Lower lobe of right lung (tissue), 2 donors: ENCODE measurements around the gene PRSS53. TPM values are rescaled to one million over a fixed set of nuclear protein-coding genes. Genes with fewer than 3 reads are reported as not detected.
"Not testable (repeated sequence)": the region's sequence is repeated elsewhere in the genome, so short reads cannot be mapped to it uniquely, and the experiment has no call there.

Experiments
- ATAC-seq, 2 donors: fragments of 200-7000 bp; cut with Tn5 transposase; one replicate each; pipeline ENCODE4 v1.9.1; 2020 to 2022; ENCODE audit warnings: mild to moderate bottlenecking in 2 of 2, moderate library complexity in 2 of 2
- DNase-seq: peaks from one replicate; pipeline ENCODE4 v3.0.0-alpha.2; 2020
- H3K27ac ChIP-seq: fragments of 200-600 bp; one replicate; pipeline ENCODE4 v1.8.0; 2022
- H3K27me3 ChIP-seq: fragments of 200-600 bp; one replicate; pipeline ENCODE4 v1.8.0; 2022; ENCODE audit warnings: low read depth
- H3K36me3 ChIP-seq: fragments of 200-600 bp; one replicate; pipeline ENCODE4 v1.8.0; 2022; ENCODE audit warnings: mild to moderate bottlenecking
- H3K4me1 ChIP-seq: fragments of 200-600 bp; one replicate; pipeline ENCODE4 v1.8.0; 2022
- H3K4me3 ChIP-seq: fragments of 200-600 bp; one replicate; pipeline ENCODE4 v1.8.0; 2022; ENCODE audit warnings: mild to moderate bottlenecking
- H3K9me3 ChIP-seq: fragments of 200-600 bp; one replicate; pipeline ENCODE4 v1.8.0; 2022
- CTCF ChIP-seq: fragments of 200-600 bp; IDR thresholded peaks from one replicate; pipeline ENCODE4 v1.8.0; 2022; ENCODE audit warnings: antibody characterized with exemption, mild to moderate bottlenecking
- intact Hi-C: fragments of 100-400 bp; cut with DNase I; formaldehyde crosslinking; loops from one replicate; pipeline ENCODE4 v1.11.0; 2022
- long read RNA-seq: library from polyadenylated mRNA; unstranded; transcript quantifications from one replicate; pipeline ENCODE4 v2.0.0, GENCODE V29; 2021
- total RNA-seq: library from RNA; stranded (reverse); fragmentation: NEBNext Ultra II Directional; extraction: Animal tissue kit (Norgen Biotek cat#: 25700); gene quantifications from one replicate; pipeline ENCODE4 v1.2.1, GENCODE V29; 2021
- donor health status: DM: no; HTN: yes; CAD: no; lungs with severe emphysema.

Gene PRSS53
- 2.4 TPM for total RNA-seq
- long read RNA-seq, full-length matches to known transcripts = 1 of 2 reads
- long read RNA-seq, partial matches to known transcripts = 0 of 2 reads
- long read RNA-seq, other reads (novel, unspliced or antisense) = 1 of 2 reads

DNA sequence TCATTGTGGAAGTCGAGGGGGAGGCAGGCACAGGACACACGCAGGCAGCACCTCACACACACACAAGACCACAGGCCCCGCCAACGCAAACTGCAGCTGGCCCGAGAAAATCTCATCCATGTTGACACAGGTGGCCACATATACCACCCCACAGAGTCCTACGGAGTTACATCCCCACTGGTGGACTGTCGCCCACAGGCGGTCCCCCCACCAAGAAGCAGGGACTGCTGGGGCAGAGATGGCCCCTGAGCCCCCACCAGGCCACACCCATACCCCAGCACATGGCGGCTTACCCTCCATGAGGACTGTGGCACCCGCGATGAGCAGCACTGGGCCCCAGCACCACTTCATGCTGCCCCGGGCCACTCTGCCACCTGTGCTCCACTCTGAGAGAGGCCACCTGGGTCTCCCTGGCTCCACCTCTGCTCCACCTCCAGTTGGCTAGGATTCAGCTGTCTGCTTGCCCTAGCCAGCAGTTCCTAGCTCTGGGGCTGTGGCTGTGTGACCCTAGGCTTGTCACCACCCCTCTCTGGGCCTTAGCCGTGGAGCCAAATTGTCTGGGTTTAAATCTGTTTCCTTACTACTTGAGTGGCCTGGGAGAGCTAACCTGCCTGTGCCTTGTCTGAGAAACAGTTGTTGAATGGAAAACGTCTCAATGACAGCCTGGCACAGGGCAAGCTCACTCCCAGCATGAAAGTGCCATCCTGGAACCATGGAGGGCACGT is at the start of gene PRSS53:
Gene PRSS53, minus strand, starts transcription at position 485 of the 725 bp plus-strand sequence. Its CDS starts 134 bp downstream, at position 351.
- no peak for DNase-seq
- Histone ChIP-seq H3K36me3 (peaks cover 55% of the 10 kb centered on the region), H3K4me1 (peaks cover 7% of the 10 kb centered on the region), H3K4me3 (no peak within 1 kb of the TSS), H3K27ac (no peak within 1 kb of the TSS), H3K27me3 (no peaks in the 10 kb centered on the region), H3K9me3 (no peaks in the 10 kb centered on the region)
- intact Hi-C loops = no loop called here
- TF ChIP-seq CTCF = no peak
- no peak for ATAC-seq

GRCh38 chr16:31136822-31137499 is 48.2 kb upstream of the PRSS53 start:
- ATAC-seq, DNase-seq, H3K4me3 ChIP-seq, H3K9me3 ChIP-seq, H3K27ac ChIP-seq, intact Hi-C loops, H3K27me3 ChIP-seq, H3K36me3 ChIP-seq: not testable (repeated sequence)
- peaks cover 49% of the 10 kb centered on the region for H3K4me1 ChIP-seq

DNA sequence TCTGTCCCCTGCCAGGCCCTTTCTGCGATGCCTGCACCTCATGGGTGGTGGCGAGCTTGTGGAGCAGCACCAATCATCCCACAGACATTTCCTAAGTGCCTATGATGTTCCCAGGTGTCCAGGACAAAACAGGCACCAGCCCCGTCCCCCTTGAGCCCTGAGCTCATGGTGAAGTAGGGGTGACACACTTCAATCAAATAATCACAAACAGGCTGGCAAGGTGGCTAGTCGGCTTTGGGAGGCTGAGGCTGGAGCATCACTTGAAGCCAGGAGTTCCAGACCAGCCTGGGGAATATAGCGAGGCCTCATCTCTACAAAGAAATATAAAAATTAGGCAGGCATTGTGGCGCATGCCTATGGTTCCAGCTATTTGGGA is 47.5 kb upstream of the PRSS53 start:
- DNase-seq = no peak
- ATAC-seq = no peak
- H3K27ac ChIP-seq = no peak overlapping the region
- TF ChIP-seq CTCF = no peak
- no peaks in the 10 kb centered on the region for H3K9me3 ChIP-seq
- peaks cover 49% of the 10 kb centered on the region for H3K4me1 ChIP-seq
- H3K27me3 ChIP-seq = no peaks in the 10 kb centered on the region
- intact Hi-C loops = no loop called here
- H3K4me3 ChIP-seq = no peak overlapping the region
- peaks cover 15% of the 10 kb centered on the region for H3K36me3 ChIP-seq

DNA sequence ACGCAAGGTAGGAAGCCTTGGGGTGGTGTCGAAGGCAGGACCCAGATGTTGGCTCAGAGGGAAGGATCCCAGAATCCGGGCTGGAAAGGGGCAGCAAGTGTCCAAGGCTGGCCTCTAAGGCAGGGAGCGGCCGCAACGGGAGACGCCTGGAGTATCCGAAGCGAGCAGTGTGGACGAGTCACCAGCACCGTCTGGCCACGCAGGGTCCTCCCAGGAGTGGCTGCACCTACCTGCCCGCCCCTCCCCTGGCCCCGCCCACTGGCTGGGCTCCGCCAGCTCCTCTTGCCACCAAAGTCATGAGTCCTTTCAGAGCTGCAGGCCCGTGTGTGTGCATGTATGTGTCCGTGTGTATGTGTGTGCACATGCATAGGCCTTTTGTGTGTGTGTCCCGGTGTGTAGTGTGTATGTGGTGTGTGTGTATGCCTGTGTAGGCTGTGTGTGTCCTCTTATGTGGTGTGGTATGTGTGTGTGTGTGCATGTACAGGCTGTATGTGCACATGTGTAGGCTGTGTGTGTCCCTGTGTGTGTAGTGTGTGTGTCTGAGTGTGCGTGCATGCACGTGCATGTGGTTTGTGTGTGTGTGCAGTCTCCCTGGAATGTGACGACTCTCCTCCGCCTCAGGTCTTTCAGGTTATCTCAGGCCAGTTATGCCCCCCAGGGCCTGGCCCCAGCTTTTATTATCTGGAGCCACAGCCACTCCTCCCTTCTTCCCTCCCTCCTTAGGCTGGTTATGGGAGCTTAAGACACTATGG is 47.0 kb upstream of the PRSS53 start, which contains the start of gene PRSS8:
Gene PRSS8, minus strand, starts transcription at position 193 of the 752 bp plus-strand sequence. CDS start 229 bp downstream, outside the sequence.
- Histone ChIP-seq H3K4me1 (peaks cover 47% of the 10 kb centered on the region), H3K27ac (peak within 1 kb of the TSS; percentile 88), H3K4me3 (peak within 1 kb of the TSS; percentile 54), H3K36me3 (peaks cover 21% of the 10 kb centered on the region), H3K9me3 (no peaks in the 10 kb centered on the region), H3K27me3 (no peaks in the 10 kb centered on the region)
- ATAC-seq (peak; percentile 70 to 72), DNase-seq (peak; percentile 92)
- TF ChIP-seq CTCF = no peak
- intact Hi-C loops = no loop called here

DNA sequence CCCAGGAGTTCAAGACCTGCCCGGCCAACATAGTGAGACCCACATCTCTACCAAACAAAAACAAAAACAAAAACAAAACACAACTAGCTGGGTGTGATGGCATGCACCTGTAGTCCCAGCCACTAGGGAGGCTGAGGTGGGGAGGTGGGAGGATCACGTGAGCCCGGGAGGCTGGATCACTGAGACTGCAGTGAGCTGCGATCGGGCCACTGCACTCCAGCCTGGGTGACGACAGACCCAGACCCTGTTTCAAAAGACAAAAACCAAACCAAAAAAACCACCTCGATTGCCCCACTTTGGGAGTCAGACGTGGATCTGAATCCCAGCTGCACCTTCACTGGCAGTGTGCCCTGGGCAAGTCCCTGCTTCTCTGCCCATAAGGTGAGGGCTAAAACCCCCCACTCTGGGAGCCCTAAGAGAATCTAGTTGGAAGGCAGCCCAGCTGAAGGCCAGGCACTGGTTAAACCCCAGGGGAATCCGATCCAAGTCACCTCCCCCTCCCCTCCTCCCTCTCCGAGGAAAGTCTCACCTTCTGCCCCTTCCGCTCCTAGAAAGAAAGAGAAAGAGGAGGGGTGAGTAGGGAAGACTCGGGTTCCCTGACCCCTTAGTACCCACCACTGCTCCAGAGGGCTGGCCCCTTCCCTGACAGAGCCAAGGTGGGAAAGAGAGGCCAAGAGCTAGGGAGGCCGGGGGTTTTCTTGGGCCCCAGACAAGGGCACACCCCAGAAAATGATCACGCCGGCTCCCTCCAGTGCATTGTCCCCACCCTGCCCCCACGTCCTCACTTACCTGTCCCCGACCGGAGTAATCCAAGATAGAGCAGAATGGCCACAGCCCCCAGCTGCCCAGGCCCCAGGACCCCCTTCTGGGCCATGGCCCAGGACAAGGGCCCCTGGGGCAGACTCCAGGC is 46.1 kb upstream of the PRSS53 start:
- TF ChIP-seq CTCF = no peak

More for the DNA sequence above, 46.1 kb upstream of the PRSS53 start:
- intact Hi-C loops = no loop called here
- peak overlapping the region; percentile 88 for H3K27ac ChIP-seq
- ATAC-seq = peak; percentile 55 to 57
- H3K36me3 ChIP-seq = peaks cover 29% of the 10 kb centered on the region
- DNase-seq = peak; percentile 83
- peaks cover 50% of the 10 kb centered on the region for H3K4me1 ChIP-seq
- H3K27me3 ChIP-seq = no peaks in the 10 kb centered on the region
- no peaks in the 10 kb centered on the region for H3K9me3 ChIP-seq
- H3K4me3 ChIP-seq = peak overlapping the region; percentile 54
